Stimulated activated CD4-positive, alpha-beta T cell treated with anti-CD3 and anti-CD28 coated beads, TNF-alpha, amount 100 ng/mL, for 4 hours (primary cell): ENCODE measurements around the gene CCDC51.

Experiments used
- DNase-seq, 3 experiments: peaks; one replicate each; pipeline ENCODE4 v3.0.0-alpha.2; 2020; ENCODE audit warnings: low read depth in 3 of 3

The CCDC51 gene

GRCh38 chr3:48419149-48419548 is 20.8 kb downstream of the CCDC51 start:
- no peak for DNase-seq

- no peak for DNase-seq
Observed at GRCh38 chr3:48418651-48419050, 21.3 kb downstream of the CCDC51 start.

- DNase-seq: no peak
Observed at GRCh38 chr3:48418140-48418539, 21.8 kb downstream of the CCDC51 start.

DNA sequence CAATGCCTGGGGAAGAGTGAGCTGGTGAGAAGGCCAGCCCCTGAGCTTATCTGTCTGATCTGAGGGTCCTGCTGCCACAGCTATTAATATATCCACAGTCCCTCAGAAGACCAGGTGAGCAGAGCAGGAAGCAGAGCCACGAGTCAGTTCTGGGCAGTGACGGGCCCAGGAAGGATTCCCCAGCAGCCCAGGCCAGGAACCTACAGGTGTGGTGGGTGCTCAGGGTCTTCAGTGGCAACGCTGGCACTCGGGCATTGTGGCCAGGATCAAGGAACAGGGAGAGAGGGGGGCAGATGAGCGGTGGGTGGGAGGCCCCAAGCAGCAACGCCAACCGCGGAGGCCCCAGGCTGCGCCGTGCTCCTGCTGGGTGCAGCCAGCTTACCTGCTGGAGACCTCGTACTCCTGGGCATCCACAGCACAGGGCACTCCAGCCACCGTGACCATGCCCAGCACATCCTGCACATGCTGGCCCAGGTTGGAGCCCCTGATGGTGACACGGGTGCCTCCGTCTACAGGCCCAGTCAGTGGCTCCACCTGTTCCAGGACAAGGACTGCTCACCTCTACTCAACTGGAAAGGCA is 22.3 kb downstream of the CCDC51 start:
- DNase-seq: no peak

DNA sequence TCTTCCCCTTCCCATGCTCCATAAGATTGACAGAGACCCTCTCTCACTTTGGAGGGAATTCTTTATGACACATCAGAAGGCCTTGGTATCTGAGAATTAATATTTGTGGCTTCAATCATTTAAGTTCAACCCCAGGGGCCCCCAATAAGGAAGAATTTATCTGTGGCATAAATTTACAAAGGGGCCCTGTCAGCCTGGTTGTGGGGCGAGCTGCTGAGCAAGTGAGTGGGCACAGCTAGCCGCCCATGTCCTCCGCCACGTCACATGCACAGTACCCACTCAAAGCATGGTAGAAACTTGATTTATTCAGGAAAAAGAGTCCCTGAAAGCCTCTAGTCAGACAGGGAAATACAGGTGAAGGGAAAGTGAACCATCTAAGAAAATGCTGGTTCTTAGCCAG is 23.4 kb downstream of the CCDC51 start:
- no peak for DNase-seq

DNA sequence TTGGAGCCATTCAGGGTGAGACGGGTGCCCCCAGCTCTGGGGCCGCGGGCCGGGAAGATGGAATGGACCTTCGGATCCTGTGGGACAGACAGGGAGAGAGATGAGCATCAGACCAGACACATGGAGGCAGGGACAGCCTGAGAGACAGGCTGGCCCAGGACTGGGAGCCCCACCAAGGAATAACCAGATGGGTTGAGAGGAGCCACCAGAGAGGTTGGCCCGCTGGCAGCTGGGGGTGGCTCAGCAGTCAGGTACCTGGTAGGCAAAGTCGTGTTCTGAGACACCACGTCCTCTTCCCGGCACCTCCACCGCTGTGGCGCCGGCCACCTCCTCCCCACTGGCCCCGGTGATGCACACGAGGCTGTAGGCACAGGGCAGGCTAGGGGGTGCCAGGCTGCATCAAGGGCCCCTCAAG is 23.8 kb downstream of the CCDC51 start:
- DNase-seq: no peak

DNA sequence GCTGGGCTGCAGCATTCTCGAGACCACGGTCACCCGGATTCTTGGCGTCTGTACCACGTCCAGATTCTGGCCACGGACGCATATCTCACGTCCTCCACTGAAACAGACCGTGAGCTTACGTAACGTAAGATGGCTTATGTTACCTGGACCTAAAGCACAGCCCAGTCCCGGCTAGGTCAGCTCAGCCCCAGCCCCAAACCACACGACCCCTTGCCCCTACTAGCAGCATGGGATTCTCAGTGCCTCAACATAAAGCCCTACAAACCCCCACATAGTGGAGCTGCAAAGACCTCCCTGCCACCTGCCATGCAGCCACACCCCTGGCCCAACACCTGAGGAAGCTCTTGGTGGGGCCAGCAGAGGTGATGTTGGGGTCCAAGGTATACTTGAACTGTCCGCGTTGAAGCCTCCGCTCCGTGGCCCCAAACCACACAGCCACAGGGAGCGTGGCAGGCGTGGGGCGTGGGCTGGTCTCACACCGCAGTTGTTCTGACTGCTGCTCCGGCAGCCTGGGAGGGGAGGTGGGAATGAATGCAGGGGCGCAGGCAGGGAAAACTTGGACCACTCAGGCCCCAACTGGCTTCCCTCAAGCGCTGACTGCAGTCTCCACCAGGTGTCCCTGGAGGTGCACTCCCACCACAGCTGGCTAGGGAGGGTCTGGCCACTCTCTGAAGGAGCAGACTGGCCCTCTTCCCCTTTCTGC is 24.5 kb downstream of the CCDC51 start:
- no peak for DNase-seq

- no peak for DNase-seq
Observed at GRCh38 chr3:48414376-48415250, 25.3 kb downstream of the CCDC51 start.

GRCh38 chr3:48413611-48414010 is 26.3 kb downstream of the CCDC51 start:
- no peak for DNase-seq

- no peak for DNase-seq
Observed at GRCh38 chr3:48413086-48413485, 26.8 kb downstream of the CCDC51 start.

DNA sequence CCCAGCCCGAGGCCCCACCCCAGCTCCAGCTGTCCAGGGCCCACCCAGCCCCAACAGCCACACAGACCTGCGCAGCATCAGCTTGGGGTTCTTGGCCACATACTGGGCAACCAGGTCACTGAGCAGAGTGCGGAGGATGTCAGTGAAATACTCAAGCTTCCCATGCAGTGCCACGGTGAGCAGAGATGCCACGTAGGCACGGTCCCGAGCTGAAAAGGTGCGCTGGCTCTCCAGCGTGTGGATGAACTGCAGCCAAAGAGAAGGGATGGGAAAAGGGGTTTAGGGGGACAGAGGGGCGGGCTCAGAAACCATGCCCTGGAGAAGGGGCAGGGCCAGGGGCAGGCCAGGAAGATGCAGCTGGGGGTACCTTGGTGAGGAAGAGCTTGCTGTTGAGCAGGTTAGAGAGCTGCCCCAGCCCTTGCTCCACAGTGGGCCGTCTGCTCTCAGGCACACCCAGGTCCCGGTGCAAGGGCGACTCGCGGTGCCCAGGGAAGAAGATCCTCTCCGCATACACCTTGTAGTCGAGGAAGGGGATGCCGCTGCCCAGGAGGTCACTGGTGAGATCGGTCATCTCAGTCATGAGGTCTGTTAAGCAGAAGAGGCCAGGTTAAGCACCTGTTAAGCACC is 27.4 kb downstream of the CCDC51 start:
- DNase-seq: no peak

- no peak for DNase-seq
Observed at GRCh38 chr3:48411606-48412374, 28.1 kb downstream of the CCDC51 start.

DNA sequence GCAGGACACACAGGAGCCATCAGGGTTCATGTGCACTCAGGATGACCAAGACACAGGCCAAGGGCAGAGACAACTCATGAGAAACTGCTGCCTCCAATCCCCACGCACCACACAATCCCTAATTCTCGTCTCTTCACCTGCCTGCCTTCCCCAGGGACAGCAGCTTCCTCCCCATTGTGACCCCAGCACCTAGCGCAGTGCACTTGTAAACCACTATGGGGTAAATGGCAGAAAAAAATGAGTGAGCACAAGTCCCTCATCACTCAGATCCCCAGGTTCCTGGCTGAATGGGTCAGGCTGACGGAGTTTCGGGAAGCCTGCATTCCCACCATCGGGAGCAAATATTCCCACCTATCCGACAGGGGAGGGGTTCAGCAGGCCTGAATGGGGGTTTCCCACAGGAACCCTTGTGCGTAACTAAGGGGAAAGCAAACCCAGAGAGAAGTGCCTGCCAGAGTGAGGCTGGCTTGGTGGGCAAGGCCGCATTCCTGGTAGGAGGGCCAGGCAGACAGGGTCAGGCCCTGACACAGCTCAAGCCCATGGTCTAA is 28.8 kb downstream of the CCDC51 start:
- no peak for DNase-seq

- no peak for DNase-seq
Observed at GRCh38 chr3:48410205-48411040, 29.5 kb downstream of the CCDC51 start.

DNA sequence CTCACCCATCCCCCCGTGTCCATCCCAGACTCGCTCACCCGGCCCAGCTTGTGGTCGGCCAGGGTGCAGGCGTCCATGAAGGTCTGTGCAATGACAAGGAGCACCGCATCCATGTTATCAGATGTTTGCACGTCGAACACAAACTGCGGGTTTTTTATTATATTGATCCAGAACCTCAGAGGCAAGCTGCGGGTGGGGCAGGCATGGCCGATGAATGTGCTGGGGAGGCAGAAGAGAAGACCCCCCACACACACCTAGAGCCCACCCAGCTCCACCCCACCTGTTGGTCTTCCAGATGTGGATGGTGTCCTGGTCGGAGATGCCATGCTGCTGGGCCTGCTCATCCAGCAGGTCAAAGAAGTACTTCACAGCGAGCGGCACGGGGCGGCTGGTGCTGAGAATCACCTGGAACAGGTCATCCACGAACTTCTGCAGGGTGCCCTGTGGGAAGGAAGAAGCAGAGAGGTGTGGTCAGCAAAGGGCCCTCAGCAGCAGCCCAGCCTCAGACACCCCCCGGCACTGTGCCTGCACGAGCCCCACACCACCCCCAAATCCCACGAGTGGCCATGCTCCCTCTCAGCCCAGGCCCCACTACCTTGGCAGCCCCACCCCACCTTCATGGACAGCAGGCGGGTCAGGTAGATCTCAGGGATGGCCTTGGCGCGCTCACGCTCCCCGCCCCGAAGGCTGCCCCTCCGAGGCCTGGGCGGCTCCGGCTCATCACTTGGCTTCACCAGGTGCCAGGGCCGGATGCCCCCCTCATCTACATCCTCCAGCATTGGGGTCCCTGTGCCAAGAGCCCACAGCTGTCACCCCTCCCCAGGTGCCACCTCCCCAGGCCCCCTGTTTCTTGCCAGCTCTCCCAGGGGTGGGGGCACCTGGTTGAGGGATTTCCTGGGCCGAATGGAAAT is 30.4 kb downstream of the CCDC51 start:
- DNase-seq: no peak

- no peak for DNase-seq
Observed at GRCh38 chr3:48408823-48409281, 31.1 kb downstream of the CCDC51 start.

DNA sequence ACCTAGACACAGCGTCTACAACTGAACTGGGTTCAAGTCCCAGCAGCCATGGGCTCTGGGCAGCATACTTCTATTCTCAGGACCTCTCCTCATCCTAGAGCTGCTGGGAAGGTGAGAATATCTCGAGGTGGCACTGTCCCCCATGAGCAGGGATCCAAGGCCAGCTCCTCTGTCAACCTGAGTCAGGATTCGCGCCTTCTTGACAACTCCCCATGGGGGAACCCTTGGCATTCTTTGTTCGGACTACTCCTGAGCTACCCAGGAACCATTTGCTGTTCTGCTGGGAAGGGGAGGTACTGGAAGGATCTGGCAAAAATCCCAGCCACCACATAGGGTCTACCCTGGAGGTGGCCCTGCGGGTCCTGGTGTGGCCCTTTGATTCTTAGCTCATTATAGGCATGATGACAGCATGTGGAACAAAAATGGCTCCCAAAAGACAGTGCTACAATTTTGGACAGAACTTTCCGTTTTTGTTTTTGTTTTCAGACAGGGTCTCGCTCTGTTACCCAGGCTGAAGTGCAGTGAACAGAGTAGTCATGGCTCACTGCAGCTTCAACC is 32.3 kb downstream of the CCDC51 start:
- DNase-seq: no peak

DNA sequence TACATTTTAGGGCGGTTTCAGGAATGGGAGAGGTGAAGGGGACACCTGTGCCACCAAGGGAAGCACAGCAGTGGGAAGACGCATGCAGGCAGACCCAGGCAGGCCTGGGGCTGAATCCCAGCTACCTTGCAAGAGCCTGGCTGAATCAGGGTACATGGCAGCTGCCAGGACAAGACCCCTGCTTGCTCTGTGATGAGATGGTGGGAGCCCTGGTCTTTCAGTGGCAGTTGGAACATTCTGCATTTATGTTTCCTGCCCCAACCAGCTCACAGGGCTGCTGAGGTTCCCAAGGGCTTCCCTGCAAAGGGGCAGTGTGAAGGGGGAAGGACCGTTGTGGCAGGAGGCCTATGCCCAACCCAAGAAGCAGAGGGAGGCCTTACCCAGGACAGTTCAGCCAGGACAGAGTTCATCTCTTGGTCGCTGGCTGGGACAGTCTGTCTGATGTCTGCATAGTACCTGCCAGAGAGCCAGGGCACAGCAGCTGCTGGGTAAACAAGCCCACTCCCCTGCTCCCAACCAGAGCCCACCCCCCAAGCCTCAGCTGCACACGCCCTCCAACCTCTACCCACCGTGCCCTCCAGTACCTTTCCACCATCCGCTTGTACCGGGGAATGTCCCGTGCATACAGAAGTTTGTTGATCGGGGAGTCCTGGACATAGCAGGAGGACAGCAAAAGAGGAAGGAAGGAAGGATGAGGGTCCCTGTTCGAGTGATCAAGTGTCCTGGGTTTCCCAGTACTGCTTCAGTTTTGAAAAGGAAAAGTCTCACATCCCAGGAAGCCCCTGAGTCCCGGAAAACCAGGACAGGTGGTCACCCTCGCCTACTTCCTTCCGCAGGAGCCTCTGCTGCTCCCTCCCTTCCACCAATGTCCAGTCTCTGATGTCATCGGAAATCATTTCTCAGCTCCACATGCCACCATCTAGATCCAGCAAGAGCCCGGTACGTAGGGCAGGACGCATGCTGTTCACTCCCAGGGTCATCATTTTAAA is 33.2 kb downstream of the CCDC51 start:
- DNase-seq: no peak
